HG03442 (cell line): ENCODE results near the gene NRBP1.

ENCODE experiments used
- ATAC-seq: cut with Tn5 transposase; IDR thresholded peaks from one replicate; pipeline ENCODE4 v1.9.1; 2021; ENCODE audit warnings: mild to moderate bottlenecking, moderate library complexity; ENCODE audit not compliant: unreplicated experiment

NRBP1 gene

DNA sequence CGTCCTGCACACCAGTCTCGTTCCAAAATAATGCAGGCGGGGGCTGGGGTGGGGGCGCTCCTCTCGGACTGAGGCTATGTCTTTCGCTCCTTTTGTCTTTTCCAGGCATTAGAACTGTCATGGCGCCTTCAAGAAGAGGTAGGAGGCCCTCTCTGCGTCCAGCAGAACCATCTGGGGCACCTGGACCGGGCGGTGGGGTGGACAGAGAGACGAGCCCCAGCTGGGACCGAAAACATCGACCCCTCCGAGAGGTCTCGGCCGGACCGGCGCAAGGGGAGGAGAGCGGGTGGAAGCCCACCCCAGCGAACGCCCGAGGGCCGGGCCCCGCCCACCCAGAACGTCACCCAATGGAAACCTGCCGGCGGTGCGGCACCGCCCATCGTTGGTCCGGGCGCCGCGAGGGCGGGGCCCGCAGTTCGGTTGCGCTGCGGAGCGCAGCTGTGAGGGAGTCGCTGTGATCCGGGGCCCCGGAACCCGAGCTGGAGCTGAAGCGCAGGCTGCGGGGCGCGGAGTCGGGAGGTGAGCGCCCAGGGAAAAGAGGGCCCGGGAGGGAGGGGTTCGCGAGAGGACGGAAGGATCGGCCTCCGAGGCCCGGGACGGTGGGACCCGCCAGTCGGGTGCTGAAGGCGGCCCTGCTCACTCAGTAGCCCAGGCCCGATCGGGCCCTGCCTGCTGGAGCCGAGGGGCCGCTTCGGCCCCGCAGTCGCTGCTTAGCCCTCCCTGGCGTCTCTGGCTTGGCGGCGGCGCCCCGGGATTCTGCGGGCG lies at the start of gene NRBP1:
NRBP1 (plus strand) TSS at position 419 of the 765 bp plus-strand sequence. CDS start 4,643 bp downstream, outside the sequence.
- peak; percentile 80 for ATAC-seq

DNA sequence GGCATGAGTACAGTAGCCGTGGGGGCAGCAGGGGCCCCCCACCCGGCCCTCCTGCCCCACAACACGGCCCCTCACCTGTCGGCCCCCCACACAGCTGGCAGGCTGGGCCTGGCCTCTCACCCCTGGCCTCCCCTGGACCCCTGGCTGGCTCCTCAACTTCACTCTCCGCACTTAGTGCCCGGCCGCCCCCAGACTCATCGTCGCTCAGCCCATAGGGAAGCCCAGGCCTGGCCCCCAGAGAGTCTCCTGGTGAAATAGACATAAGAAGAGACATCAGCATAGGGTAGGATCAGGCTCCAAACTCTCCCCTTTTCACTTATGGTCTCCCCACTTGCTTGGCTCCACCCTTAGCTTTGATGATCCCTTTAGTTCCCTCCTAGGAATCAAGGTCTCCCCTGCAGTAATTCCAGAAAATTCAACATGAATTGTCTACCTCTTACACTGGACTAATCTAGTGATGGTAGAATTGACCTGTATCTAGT lies 49.6 kb upstream of the NRBP1 start:
- ATAC-seq: no peak

DNA sequence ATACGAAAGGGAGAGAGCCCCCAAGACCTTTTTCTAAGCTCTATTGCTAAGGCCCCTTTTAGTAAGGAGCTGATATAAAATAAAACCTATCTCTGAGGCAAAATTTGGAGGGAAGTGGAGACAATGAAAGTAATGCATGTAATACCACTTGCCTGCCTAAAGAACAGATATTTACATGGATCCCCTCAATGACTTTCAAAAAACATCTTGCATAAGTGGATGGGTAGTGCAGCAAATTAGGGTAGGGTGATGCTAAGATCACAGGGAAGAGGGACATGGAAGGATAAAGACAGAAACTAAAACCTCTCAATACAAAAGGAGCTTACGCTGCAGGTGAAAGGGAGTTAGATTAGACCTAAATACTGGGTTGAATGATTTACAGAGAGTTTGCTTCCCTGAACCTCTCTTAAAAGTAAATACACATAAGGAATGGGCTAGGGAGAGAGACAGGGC lies 49.0 kb upstream of the NRBP1 start:
- no peak for ATAC-seq

DNA sequence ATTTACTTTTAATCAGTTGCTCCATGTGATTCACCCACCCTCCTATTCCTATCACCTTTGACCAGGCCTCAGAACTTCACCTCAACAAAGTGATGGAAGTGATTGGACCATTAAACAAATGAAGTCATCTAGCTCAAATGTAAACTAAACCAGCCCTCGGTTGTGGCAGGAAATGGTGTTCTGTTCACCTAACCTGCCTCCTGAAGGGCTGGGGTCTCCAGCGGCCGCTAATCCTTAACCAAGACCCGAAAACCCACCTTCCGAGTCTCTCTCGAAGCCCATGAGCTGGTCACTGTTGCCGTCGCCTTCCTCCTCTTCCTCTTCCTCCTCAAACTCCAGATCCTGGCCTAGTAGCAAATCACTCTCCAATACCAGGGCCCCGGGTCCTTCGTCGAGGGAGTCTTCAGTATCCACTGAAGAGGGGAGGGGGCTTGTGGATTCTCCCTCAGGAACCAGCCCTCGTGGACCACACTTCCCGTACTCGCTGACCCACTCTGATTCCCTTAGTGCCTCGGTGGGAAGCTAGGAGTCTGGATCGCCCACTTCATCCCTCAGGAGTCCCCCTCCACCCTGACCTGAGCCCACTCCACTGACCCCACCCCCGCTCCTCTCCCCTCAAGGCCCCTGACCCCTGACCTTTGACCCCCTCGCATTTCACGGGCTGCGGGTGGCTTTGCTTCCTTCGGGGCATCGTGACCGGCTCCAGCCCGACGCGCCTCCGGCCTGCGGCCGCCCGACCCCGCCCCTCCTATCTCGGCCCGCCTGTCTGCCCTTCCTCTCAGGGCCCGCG lies 48.4 kb upstream of the NRBP1 start:
- peak; percentile 22 for ATAC-seq

DNA sequence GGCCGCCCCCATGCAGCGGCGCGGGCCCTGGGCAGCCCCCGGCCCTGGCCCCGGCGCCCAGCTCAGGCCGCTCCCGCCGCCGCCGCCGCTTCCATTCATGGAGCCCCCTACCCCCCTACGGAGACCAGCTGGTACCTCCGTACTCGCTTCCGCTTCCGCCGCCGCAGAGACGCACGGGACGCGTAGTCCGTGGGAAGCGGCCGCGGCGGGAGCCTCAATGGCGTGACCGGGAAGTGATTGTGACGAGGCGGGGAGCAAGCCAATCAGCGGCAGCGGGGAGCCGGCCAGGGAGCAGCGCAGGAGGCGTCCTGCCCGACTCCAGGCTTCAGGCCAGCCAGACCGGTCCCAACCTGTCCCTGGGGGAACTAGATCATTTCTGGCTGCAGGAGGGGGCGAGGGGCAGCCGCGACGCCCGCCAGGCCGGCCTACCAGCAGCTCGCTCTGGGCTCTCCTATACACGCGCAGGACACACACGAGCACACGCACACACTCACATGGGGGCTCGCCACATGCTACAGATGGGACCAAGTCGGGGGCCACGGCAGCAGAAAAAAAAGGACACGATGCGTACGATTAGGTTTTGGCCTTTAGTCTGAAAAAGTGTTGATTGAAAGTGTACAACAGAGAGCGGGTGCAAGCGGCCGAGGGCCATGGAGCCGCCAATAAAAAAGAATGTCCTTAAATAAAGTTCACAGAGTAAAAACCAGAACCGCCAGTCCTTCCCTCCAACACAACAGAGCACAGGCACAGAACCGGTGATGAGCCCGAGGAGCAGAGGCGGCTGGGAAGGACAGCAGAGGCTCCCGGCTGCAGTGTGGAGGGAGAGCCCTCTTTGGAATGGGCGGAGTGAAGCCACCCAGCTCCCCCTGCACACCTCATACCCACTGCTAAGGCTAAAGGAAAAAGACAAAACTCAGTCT lies 47.5 kb upstream of the NRBP1 start, which contains the start of gene ZNF513:
ZNF513 (minus strand) TSS at position 109 of the 920 bp plus-strand sequence. CDS start 208 bp downstream, outside the sequence.
- peak; percentile 84 for ATAC-seq

DNA sequence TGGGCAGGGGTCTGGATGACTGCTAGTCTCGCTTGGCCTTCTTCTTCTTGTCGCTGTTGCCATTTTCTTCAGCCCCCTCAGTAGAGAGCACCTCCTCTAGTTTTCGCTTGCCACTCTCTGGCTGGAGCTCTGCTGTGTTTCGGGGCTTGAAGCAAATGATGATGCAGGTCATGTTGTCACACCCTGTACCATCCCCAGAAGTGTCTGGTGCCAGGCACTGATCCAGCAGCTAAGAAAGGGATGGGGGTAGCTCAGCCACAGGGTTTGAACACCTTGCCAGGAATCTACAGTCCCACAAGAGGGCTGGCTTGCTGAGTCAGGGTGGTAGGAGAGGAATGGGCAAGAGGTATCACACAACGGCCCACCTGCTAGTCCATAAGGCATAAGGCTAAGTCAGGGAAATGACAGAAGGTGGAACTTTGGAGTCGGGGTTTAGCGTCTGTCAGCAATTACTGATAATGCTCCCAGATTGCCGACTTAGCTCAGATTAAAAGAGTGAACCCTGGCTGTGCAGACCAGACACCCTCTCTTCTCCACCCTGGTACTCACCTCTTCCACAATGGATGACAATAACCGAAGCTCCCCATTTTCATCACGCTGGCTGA lies 46.8 kb upstream of the NRBP1 start:
- no peak for ATAC-seq

DNA sequence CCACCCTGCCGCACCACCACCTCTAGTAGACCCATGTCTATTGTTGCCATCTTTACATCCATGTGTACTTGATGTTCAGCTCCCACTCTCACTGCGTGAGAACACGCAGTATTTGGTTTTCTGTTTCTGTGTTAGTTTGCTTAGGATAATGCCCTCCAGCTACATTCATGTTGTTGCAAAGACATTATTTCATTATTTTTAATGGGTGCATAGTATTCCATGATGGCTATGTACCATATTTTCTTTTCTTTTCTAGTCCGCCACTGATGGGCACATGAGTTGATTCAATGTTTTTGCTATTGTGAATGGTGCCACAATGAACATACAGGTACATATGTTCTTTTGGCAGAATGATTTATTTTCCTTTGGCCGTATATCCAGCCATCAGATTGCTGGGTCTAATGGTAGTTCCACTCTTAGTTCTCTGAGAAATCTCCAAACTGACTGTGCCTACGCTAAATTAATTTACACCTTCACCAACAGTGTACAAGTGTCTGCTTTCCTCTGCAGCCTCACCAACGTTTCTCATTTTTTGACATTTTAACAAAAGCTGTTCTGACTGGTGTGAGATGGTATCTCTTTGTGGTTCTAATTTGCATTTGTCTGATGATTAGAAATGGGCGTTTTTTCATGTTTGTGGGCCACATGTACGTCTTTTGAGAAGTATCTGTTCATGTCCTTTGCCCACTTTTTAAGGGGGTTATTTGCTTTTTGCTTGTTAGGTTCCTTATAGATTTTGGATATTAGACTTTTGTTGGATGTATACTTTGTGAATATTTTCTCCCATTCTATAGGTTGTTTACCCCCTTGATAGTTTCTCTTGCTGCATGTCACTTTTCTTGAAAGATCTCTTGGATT lies 37.4 kb upstream of the NRBP1 start:
- ATAC-seq: no peak

DNA sequence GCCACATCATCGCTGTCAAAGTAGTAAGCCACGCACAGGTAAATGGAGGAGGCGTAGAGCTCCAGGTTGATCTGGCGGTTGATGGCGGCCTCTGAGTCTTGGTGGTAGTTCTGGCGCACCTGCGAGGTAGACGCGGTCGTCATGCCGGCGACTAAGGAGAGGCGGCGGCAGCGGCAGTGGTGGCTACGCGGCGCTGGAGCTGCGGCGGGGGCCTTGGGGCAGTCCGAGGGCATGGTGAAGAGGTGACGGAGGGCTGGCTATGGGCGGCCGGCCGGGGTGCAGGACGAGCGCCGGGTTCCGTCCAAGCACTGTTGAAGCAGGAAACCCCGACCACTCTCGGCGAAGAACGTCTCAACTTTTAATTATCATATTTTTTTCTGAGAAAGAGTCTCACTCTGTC lies 35.2 kb upstream of the NRBP1 start:
- no peak for ATAC-seq

DNA sequence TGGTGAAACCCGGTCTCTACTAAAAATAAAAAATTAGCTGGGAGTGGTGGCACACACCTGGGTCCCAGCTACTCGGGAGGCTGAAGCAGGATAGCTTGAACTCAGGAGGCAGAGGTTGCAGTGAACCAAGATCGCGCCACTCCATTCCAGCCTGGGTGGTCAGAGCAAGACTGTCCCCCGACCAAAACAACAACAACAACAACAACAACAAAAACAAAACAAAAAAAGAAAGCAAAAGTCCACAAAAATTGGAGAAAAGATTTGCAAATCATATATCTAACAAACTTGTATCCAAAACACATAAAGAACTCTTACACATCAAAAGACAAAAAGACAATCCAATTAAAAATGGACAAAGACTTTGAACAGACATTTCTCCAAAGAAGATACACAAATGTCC lies 29.5 kb upstream of the NRBP1 start:
- no peak for ATAC-seq

DNA sequence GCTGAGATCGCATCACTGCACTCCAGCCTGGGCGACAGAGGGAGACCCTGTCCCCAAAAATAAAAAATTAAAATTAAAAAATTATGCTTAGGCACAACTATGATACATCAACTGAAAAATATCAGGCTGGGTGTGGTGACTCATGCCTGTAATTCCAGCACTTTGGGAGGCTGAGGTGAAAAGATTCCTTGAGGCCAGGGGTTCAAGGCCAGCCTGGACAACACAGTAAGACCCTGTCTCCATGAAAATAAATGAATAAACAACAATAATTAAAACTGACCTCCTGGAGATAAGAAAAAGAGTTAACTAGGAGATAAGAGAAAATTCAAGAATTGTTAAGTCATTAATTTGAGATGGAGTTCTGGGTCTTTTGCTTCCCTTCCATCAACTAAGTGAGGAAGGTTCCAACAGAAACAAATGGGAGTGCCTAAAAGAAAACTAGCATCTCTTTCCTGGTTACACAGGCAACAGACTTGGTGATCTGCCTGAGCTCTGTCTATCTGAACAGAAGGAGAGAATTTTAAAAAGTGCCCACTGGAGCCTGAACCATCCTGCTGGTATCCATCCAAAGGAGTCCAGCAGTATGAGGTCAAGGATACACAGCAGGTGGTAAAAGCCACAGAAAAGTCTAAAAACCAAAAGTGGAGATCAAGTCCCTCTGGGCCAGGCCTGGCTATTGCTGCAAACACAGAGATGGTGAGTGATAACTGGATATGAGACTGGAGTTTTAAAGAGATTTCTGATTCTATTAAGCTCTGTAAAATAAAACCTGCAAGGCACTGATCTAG lies 27.9 kb upstream of the NRBP1 start:
- no peak for ATAC-seq

DNA sequence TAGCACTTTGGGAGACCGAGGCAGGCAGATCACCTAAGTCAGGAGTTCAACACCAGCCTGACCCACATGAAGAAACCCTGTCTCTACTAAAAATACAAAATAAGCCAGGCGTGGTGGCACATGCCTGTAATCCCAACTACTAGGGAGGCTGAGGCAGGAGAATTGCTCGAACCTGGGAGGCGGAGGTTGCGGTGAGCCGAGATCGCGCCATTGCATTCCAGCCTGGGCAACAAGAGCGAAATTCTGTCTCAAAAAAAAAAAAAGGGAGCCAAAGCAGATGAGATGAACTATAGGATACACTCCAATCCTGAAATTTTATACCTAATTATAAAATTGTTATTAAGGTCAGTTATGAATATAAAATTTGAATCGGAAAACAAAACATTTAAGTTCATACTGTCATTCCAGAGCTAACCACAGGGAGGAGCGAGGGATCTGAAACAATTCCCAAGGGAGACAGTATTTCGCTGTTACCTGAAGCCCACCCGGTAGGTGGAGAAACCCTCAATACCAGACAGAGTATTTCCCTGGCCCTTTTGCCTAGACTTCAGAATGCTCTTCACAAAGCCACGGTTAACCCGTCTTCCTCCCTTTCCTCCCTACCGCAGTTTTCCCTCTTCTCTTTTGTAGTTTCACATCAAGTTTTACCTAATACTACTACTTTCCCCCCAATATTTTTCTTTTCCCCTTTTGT lies 20.5 kb upstream of the NRBP1 start:
- ATAC-seq: no peak

DNA sequence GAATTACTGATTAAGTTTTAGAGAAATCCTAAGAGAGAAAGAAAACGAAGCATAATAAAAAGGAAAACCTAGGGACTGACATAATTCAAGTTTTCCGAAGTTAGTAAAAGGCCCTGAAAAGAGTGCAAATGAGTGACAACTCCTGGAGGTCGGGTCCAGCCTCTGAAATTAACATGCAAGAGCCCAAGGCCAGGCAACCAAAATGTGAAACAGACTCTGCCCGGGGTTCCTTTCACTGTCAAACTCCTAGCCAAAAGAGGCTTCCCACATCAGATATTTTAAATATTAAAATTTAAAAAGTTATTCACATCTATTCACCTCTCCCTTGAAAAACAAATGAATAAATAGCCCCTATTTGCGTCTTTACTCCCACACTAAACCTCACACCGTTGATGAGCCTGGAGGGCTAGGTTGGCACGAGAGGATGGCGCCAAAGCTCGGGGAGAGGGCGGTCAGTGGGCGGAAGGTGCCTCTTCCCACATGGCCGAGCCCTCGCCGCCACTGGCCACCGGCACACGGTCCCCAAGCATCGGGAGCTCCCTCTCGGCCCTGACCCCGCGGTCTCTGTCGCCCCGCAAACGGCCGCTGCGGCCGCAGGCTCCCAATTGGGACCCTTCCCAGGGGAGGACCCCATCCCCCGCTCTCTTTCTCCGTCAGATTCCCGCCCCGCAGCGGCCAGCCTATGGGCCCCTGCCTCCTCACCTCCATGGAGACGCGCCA lies 19.7 kb upstream of the NRBP1 start:
- peak; percentile 29 for ATAC-seq

DNA sequence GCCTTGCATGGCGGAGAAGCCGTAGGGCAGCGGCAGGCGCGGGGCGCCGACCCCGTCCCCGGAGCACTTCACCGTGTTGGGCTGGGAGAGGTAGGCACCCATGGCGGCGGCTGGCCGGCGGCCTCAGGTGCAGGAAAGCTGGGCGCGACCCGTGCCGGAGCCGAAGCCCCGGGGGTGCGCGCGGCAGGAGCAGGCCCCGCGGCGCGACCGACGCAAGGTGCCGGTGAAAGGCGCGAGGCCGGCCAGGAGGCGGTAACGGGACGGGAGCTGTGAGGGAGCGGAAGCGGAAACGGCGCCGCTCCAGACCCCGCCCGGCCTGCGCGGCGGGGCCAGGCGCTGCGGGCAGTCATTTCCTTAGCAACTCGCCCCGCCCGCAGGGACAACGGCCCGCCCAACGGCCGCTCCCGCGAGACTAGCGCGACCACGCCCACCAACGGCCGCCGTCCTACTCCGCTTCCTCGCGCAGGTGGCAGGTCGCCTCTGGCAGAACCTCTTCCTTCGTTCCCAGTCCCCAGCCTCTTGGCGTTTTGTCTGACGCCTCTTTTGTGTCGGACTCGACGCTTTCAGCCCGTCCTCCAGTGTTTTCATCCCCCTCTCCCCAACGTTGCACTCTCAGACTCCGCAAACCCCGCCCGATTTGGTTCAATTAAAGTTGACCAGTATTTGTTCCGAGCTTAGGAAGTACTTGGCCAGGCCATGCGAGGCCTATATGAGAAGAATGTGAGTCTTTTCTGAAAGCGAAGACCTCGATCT lies 18.9 kb upstream of the NRBP1 start, which contains the start of gene PPM1G:
PPM1G (minus strand) TSS at position 271 of the 753 bp plus-strand sequence; CDS start at position 102, 169 bp downstream.
- ATAC-seq: peak; percentile 89

DNA sequence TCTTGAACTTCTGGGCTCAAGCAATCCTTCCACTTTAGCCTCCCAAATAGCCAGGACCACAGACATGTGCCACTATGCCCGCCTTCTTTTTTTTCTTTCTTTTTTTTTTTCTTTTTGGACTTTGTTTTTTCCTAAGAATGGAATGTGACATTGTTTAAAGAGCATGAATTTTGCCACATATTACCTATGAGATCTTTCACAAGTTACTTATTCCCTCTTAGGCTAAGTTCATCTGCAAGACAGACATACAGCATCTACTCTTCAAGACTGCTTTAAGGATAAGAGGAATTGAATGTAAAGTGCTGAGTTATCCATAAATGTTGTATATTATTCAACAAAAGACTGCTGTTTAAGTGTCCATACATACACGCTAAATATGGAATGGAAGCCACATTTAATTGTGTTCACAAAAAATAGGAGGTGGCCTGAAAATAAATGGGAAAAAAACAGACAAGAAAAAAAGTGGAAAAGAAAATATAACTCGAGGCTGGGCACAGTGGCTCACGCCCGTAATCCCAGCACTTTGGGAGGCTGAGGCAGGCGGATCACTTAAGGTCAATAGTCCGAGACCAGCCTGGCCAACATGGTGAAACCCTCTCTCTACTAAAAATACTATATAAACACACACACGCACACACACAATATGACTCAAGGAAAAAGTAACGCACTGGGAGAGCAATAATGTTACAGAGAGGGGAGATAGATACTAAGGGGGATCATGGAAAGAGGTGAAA lies 15.8 kb upstream of the NRBP1 start:
- no peak for ATAC-seq

DNA sequence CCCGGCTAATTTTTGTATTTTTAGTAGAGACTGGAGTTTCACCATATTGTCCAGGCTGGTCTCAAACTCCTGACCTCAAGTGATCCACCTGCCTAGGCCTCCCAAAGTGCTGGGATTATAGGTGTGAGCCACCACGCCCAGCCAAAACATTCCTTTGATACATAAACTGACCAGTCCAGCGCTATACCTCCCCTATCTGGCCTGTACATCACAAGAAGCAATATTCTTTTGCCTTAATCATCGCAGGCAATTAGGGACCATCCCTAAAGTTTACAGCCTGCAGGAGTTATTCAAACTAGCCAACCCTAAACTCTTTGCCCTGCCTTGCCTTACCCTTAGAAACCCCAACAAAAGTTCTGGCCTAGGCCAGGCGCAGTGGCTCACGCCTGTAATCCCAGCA lies 12.3 kb upstream of the NRBP1 start:
- no peak for ATAC-seq

DNA sequence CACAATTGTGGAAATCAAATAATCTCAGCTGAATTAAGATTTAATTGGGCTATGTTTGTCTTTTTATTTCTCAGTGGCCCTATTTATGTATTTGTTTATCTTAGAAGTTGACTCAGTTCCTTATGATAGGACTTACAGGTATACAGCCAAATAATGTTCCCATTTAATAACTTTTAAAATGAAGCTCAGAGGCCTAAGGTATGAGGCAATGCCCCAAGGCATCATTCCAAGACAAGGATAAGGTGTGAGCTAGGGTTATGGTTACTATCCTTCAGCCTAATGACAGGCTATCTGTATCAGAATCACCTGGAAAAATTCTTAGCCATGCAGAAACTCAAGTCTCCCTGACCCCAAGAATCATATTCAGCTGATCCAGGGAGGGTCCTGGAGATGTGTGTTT lies 7.4 kb upstream of the NRBP1 start:
- ATAC-seq: no peak
